ENCODE data around the gene SCFD2. TPM values are rescaled to one million over a fixed set of nuclear protein-coding genes. Genes with fewer than 3 reads are reported as not detected.

The SCFD2 gene
- total RNA-seq, 1 donor from 2014 or later: 11.9 TPM

- peaks cover 12% of the 10 kb centered on the region for H3K4me1 Mint-ChIP-seq (ENCODE audit: low read depth, unreplicated experiment)
- no peak overlapping the region for H3K27ac ChIP-seq (ENCODE audit: low read depth, low read length)
- no peak for FAIRE-seq
Measured at GRCh38 chr4:52870225-52870624, 495.6 kb downstream of the SCFD2 start.

GRCh38 chr4:52869656-52870055, 496.2 kb downstream of the SCFD2 start:
- no peaks in the 10 kb centered on the region for H3K9me3 ChIP-seq (ENCODE audit: insufficient read depth, low read depth, low read length)
- peaks cover 12% of the 10 kb centered on the region for H3K4me1 Mint-ChIP-seq (ENCODE audit: low read depth, unreplicated experiment)
- FAIRE-seq (no peak), DNase-seq (ENCODE audit: low read depth) (no peak)
- no peak overlapping the region for H2AFZ ChIP-seq (ENCODE audit: low read depth, low read length)
- H3K27ac Mint-ChIP-seq (ENCODE audit: unreplicated experiment): no peak overlapping the region
- peaks cover 3% of the 10 kb centered on the region for H3K27me3 Mint-ChIP-seq (ENCODE audit: low read depth, unreplicated experiment)
- H3K9ac ChIP-seq (ENCODE audit: low read length): no peak overlapping the region
- no peak overlapping the region for H3K4me3 ChIP-seq (ENCODE audit: insufficient read depth, low read depth, low read length)
- peaks cover 7% of the 10 kb centered on the region for H3K9me3 Mint-ChIP-seq (ENCODE audit: unreplicated experiment)
- no peak overlapping the region for H3K4me2 ChIP-seq (ENCODE audit: low read length)
- H3K36me3 ChIP-seq (ENCODE audit: insufficient read depth, low read length): no peaks in the 10 kb centered on the region
- no peaks in the 10 kb centered on the region for H3K27me3 ChIP-seq (ENCODE audit: insufficient read depth, low read length)
- no peaks in the 10 kb centered on the region for H4K20me1 ChIP-seq (ENCODE audit: insufficient read depth, low read length)
- H3K79me2 ChIP-seq (ENCODE audit: insufficient read depth, low read length): no peaks in the 10 kb centered on the region
- H3K36me3 Mint-ChIP-seq (ENCODE audit: low read depth, unreplicated experiment): peaks cover 15% of the 10 kb centered on the region
- no peak overlapping the region for H3K4me3 Mint-ChIP-seq (ENCODE audit: unreplicated experiment)
- TF ChIP-seq CTCF (IDR thresholded peaks at IDR 0.05; ENCODE audit: insufficient read depth, low read depth, low read length) (no peak), EZH2 (IDR thresholded peaks at IDR 0.05; ENCODE audit: insufficient read depth, low read length) (no peak)
- no peak overlapping the region for H3K27ac ChIP-seq (ENCODE audit: low read depth, low read length)
- H3K4me1 ChIP-seq (ENCODE audit: insufficient read depth, low read length): no peaks in the 10 kb centered on the region

More at GRCh38 chr4:52870225-52870624, 495.6 kb downstream of the SCFD2 start:
- Mint-ChIP-seq H3K4me3 (ENCODE audit: unreplicated experiment) (no peak overlapping the region), H3K36me3 (ENCODE audit: low read depth, unreplicated experiment) (peaks cover 15% of the 10 kb centered on the region), H3K9me3 (ENCODE audit: unreplicated experiment) (peaks cover 7% of the 10 kb centered on the region), H3K27me3 (ENCODE audit: low read depth, unreplicated experiment) (peaks cover 3% of the 10 kb centered on the region), H3K27ac (ENCODE audit: unreplicated experiment) (no peak overlapping the region)
- Histone ChIP-seq H2AFZ (ENCODE audit: low read depth, low read length) (no peak overlapping the region), H3K4me1 (ENCODE audit: insufficient read depth, low read length) (no peaks in the 10 kb centered on the region), H3K4me2 (ENCODE audit: low read length) (no peak overlapping the region), H3K4me3 (ENCODE audit: insufficient read depth, low read depth, low read length) (no peak overlapping the region), H3K36me3 (ENCODE audit: insufficient read depth, low read length) (no peaks in the 10 kb centered on the region), H3K9ac (ENCODE audit: low read length) (no peak overlapping the region), H4K20me1 (ENCODE audit: insufficient read depth, low read length) (no peaks in the 10 kb centered on the region), H3K79me2 (ENCODE audit: insufficient read depth, low read length) (no peaks in the 10 kb centered on the region), H3K9me3 (ENCODE audit: insufficient read depth, low read depth, low read length) (no peaks in the 10 kb centered on the region), H3K27me3 (ENCODE audit: insufficient read depth, low read length) (no peaks in the 10 kb centered on the region)
- TF ChIP-seq EZH2 (IDR thresholded peaks at IDR 0.05; ENCODE audit: insufficient read depth, low read length) (no peak), CTCF (IDR thresholded peaks at IDR 0.05; ENCODE audit: insufficient read depth, low read depth, low read length) (no peak)
- DNase-seq (ENCODE audit: low read depth): no peak

GRCh38 chr4:52869196-52869595, 496.7 kb downstream of the SCFD2 start:
- no peaks in the 10 kb centered on the region for H3K36me3 ChIP-seq (ENCODE audit: insufficient read depth, low read length)
- H3K79me2 ChIP-seq (ENCODE audit: insufficient read depth, low read length): no peaks in the 10 kb centered on the region
- TF ChIP-seq EZH2 (IDR thresholded peaks at IDR 0.05; ENCODE audit: insufficient read depth, low read length): no peak
- no peak for TF ChIP-seq CTCF (IDR thresholded peaks at IDR 0.05; ENCODE audit: insufficient read depth, low read depth, low read length)
- DNase-seq (ENCODE audit: low read depth) (no peak), FAIRE-seq (no peak)
- H3K4me2 ChIP-seq (ENCODE audit: low read length): no peak overlapping the region
- H3K27me3 ChIP-seq (ENCODE audit: insufficient read depth, low read length): no peaks in the 10 kb centered on the region
- H3K4me1 Mint-ChIP-seq (ENCODE audit: low read depth, unreplicated experiment): peaks cover 16% of the 10 kb centered on the region
- peaks cover 7% of the 10 kb centered on the region for H3K9me3 Mint-ChIP-seq (ENCODE audit: unreplicated experiment)
- H3K4me1 ChIP-seq (ENCODE audit: insufficient read depth, low read length): no peaks in the 10 kb centered on the region
- H2AFZ ChIP-seq (ENCODE audit: low read depth, low read length): no peak overlapping the region
- H3K9ac ChIP-seq (ENCODE audit: low read length): no peak overlapping the region
- H4K20me1 ChIP-seq (ENCODE audit: insufficient read depth, low read length): no peaks in the 10 kb centered on the region
- no peak overlapping the region for H3K4me3 ChIP-seq (ENCODE audit: insufficient read depth, low read depth, low read length)
- H3K27ac Mint-ChIP-seq (ENCODE audit: unreplicated experiment): no peak overlapping the region
- no peaks in the 10 kb centered on the region for H3K9me3 ChIP-seq (ENCODE audit: insufficient read depth, low read depth, low read length)
- peaks cover 17% of the 10 kb centered on the region for H3K36me3 Mint-ChIP-seq (ENCODE audit: low read depth, unreplicated experiment)
- H3K4me3 Mint-ChIP-seq (ENCODE audit: unreplicated experiment): no peak overlapping the region
- H3K27me3 Mint-ChIP-seq (ENCODE audit: low read depth, unreplicated experiment): peaks cover 3% of the 10 kb centered on the region
- H3K27ac ChIP-seq (ENCODE audit: low read depth, low read length): no peak overlapping the region

All from astrocyte (in vitro differentiated cells and primary cell).